Neural cell (in vitro differentiated cells): ENCODE results near the gene SF3B2. TPM values are rescaled to one million over a fixed set of nuclear protein-coding genes. Genes with fewer than 3 reads are reported as not detected.

Experiments used
- H2AFZ ChIP-seq: fragments of 200-600, 300-800 bp; sonication (generic), shearing (Covaris generic); 2 replicates; pipeline ENCODE4 v1.6.0; 2014; ENCODE audit warnings: low read depth, mild to moderate bottlenecking, antibody characterized with exemption, low read length, moderate library complexity
- H3F3A ChIP-seq: fragments of 200-600 bp; shearing (Covaris generic); 2 replicates; pipeline ENCODE4 v1.6.1; 2016; ENCODE audit warnings: mild to moderate bottlenecking, moderate library complexity, mixed read lengths, antibody characterized with exemption, low read length; ENCODE audit not compliant: insufficient read depth, poor library complexity, severe bottlenecking
- H3K27ac ChIP-seq: fragments of 200-600, 300-800 bp; sonication (generic), shearing (Covaris generic); 2 replicates; pipeline ENCODE4 v1.5.1; 2014; ENCODE audit warnings: mild to moderate bottlenecking, low read length, moderate library complexity
- H3K27me3 ChIP-seq: fragments of 300-800, 200-600 bp; sonication (generic), shearing (Covaris generic); 2 replicates; pipeline ENCODE4 v1.6.0; 2014; ENCODE audit warnings: mild to moderate bottlenecking, low read depth, low read length, moderate library complexity; ENCODE audit not compliant: insufficient read depth
- H3K36me3 ChIP-seq: fragments of 300-800, 200-600 bp; sonication (generic), shearing (Covaris generic); 2 replicates; pipeline ENCODE4 v1.5.1; 2014; ENCODE audit warnings: mild to moderate bottlenecking, antibody characterized with exemption, low read length, moderate library complexity; ENCODE audit not compliant: insufficient read depth
- H3K4me2 ChIP-seq: fragments of 300-800, 200-600 bp; sonication (generic), shearing (Covaris generic); 2 replicates; pipeline ENCODE4 v1.6.0; 2014; ENCODE audit warnings: mild to moderate bottlenecking, low read length
- H3K4me3 ChIP-seq: fragments of 300-800, 200-600 bp; sonication (generic), shearing (Covaris generic); 2 replicates; pipeline ENCODE4 v1.5.1; 2014; ENCODE audit warnings: mild to moderate bottlenecking, low read length, moderate library complexity
- H3K79me2 ChIP-seq: fragments of 200-600 bp; shearing (Covaris generic); replicated peaks from 2 replicates; pipeline ENCODE4 v1.6.0; 2014; ENCODE audit warnings: mild to moderate bottlenecking, low read length, moderate library complexity; ENCODE audit not compliant: insufficient read depth
- H3K9ac ChIP-seq: fragments of 300-800, 200-600 bp; sonication (generic), shearing (Covaris generic); 2 replicates; pipeline ENCODE4 v1.6.1; 2016; ENCODE audit warnings: mild to moderate bottlenecking, low read length, mixed read lengths
- H3K9me2 ChIP-seq: fragments of 200-600 bp; shearing (Covaris generic); 2 replicates; pipeline ENCODE4 v1.6.1; 2016; ENCODE audit warnings: mild to moderate bottlenecking, low read length, mixed read lengths; ENCODE audit not compliant: insufficient read depth
- H3K9me3 ChIP-seq: fragments of 200-600, 300-800 bp; sonication (generic), shearing (Covaris generic); 2 replicates; pipeline ENCODE4 v1.6.1; 2016; ENCODE audit warnings: mild to moderate bottlenecking, mixed run types, low read length, moderate library complexity, mixed read lengths
- H4K20me1 ChIP-seq: fragments of 200-600 bp; shearing (Covaris generic); 2 replicates; pipeline ENCODE4 v1.6.1; 2016; ENCODE audit warnings: mild to moderate bottlenecking, mixed run types; ENCODE audit not compliant: insufficient read depth
- CTCF ChIP-seq: fragments of 450-650 bp; IDR thresholded peaks from 2 replicates; pipeline ENCODE4 v1.5.1; 2014; ENCODE audit warnings: antibody characterized with exemption, mild to moderate bottlenecking, moderate library complexity; ENCODE audit not compliant: poor library complexity, severe bottlenecking
- EP300 ChIP-seq: fragments of 450-650 bp; conservative IDR thresholded peaks from 2 replicates; pipeline ENCODE4 v1.6.1; 2014; ENCODE audit warnings: antibody characterized with exemption, mild to moderate bottlenecking, moderate library complexity; ENCODE audit not compliant: poor library complexity, severe bottlenecking
- EZH2 ChIP-seq: fragments of 200-600, 300-800 bp; shearing (Covaris generic), sonication (generic); IDR thresholded peaks from 2 replicates; pipeline ENCODE4 v1.6.1; 2014; ENCODE audit warnings: antibody characterized with exemption, low read length, borderline replicate concordance, mild to moderate bottlenecking; ENCODE audit not compliant: insufficient read depth, poor library complexity, severe bottlenecking
- MXI1 ChIP-seq: fragments of 450-650 bp; conservative IDR thresholded peaks from 2 replicates; pipeline ENCODE4 v1.6.1; 2014; ENCODE audit warnings: antibody characterized with exemption, mild to moderate bottlenecking; ENCODE audit not compliant: poor library complexity, severe bottlenecking
- POLR2AphosphoS5 ChIP-seq: IDR thresholded peaks from 2 replicates; pipeline ENCODE4 v1.6.1; 2012
- RAD21 ChIP-seq: fragments of 450-650 bp; conservative IDR thresholded peaks from 2 replicates; pipeline ENCODE4 v1.6.1; 2014; ENCODE audit warnings: antibody characterized with exemption, mild to moderate bottlenecking, moderate library complexity
- SMC3 ChIP-seq: fragments of 450-650 bp; conservative IDR thresholded peaks from 2 replicates; pipeline ENCODE4 v1.6.1; 2014; ENCODE audit warnings: antibody characterized with exemption, mild to moderate bottlenecking, moderate library complexity; ENCODE audit not compliant: poor library complexity
- TAF1 ChIP-seq: IDR thresholded peaks from 2 replicates; pipeline ENCODE4 v1.6.1; 2012; ENCODE audit warnings: low read depth
- polyA plus RNA-seq: library from polyadenylated mRNA; depleted of rRNA; stranded (reverse); fragments of >200 nt; gene quantifications from 2 replicates; pipeline ENCODE4 v1.2.3, GENCODE V29; 2014
- TF ChIP-seq, protein P1 (sequence below): IDR thresholded peaks from 2 replicates; pipeline ENCODE4 v1.6.1; 2012; ENCODE audit warnings: borderline replicate concordance

The SF3B2 gene
- polyA plus RNA-seq, 1 donor from 2014 or later = 121 TPM

GRCh38 chr11:66013762-66014100 is 38.4 kb upstream of the SF3B2 start:
- TF ChIP-seq TAF1 (no peak), RAD21 (no peak), CTCF (no peak), MXI1 (no peak), SMC3 (no peak), EZH2 (no peak), EP300 (no peak), POLR2AphosphoS5 (no peak)
- TF ChIP-seq, protein P1, sequence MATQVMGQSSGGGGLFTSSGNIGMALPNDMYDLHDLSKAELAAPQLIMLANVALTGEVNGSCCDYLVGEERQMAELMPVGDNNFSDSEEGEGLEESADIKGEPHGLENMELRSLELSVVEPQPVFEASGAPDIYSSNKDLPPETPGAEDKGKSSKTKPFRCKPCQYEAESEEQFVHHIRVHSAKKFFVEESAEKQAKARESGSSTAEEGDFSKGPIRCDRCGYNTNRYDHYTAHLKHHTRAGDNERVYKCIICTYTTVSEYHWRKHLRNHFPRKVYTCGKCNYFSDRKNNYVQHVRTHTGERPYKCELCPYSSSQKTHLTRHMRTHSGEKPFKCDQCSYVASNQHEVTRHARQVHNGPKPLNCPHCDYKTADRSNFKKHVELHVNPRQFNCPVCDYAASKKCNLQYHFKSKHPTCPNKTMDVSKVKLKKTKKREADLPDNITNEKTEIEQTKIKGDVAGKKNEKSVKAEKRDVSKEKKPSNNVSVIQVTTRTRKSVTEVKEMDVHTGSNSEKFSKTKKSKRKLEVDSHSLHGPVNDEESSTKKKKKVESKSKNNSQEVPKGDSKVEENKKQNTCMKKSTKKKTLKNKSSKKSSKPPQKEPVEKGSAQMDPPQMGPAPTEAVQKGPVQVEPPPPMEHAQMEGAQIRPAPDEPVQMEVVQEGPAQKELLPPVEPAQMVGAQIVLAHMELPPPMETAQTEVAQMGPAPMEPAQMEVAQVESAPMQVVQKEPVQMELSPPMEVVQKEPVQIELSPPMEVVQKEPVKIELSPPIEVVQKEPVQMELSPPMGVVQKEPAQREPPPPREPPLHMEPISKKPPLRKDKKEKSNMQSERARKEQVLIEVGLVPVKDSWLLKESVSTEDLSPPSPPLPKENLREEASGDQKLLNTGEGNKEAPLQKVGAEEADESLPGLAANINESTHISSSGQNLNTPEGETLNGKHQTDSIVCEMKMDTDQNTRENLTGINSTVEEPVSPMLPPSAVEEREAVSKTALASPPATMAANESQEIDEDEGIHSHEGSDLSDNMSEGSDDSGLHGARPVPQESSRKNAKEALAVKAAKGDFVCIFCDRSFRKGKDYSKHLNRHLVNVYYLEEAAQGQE = no peak

DNA sequence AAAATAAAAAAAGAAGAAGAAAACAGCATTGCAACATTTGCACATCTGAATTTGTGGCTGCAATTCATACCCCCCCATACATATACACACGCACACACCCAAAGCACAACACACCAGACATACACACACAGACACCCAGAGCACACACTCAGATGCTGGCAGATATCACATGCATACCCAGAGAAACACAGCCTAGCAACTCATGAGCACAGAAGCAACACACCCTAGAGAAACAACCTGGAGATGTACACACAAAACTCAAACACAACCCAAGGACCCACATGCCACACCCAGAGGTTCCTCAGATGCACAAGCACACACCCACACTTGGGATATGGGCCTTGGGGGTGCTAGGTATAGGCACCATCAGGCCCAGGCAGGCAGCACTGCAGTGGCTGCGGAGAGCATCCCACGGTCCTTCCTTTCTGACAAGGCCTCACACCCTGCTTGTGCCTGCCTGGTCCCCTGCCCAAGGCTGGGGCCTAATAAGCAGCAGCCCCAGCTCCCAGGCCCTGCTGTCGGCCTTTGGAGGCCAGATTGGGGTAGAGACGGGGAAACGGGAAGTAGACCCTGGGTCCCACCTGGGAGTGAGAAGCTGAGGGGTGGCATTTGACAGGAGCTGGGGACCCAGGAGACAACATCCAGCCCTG is 37.2 kb upstream of the SF3B2 start:
- Histone ChIP-seq H3F3A (no peaks in the 10 kb centered on the region), H2AFZ (no peak overlapping the region), H3K9ac (no peak overlapping the region), H3K4me3 (no peak overlapping the region), H3K9me3 (no peaks in the 10 kb centered on the region), H3K36me3 (no peaks in the 10 kb centered on the region), H3K27me3 (peaks cover 15% of the 10 kb centered on the region), H3K9me2 (no peaks in the 10 kb centered on the region), H3K27ac (no peak overlapping the region), H3K4me2 (no peak overlapping the region), H4K20me1 (no peaks in the 10 kb centered on the region), H3K79me2 (no peaks in the 10 kb centered on the region)
- TF ChIP-seq POLR2AphosphoS5 = no peak
- TF ChIP-seq EZH2 = no peak

More at GRCh38 chr11:66013762-66014100, 38.4 kb upstream of the SF3B2 start:
- Histone ChIP-seq H3K9ac (no peak overlapping the region), H3K79me2 (no peaks in the 10 kb centered on the region), H3K27ac (no peak overlapping the region), H3K4me2 (no peak overlapping the region), H3K9me2 (no peaks in the 10 kb centered on the region), H3K4me3 (no peak overlapping the region), H2AFZ (no peak overlapping the region), H3K36me3 (no peaks in the 10 kb centered on the region), H3K27me3 (peaks cover 15% of the 10 kb centered on the region), H3K9me3 (no peaks in the 10 kb centered on the region), H3F3A (no peaks in the 10 kb centered on the region), H4K20me1 (no peaks in the 10 kb centered on the region)
